Liver (tissue), 9 donors: Measurements from ENCODE around the gene PSEN2. TPM values are rescaled to one million over a fixed set of nuclear protein-coding genes. Genes with fewer than 3 reads are reported as not detected.

ENCODE experiments used
- DNase-seq: peaks from one replicate; pipeline ENCODE4 v3.0.0-alpha.2; 2017; ENCODE audit warnings: low spot score
- H3K27ac ChIP-seq, 2 donors: one replicate each; pipeline ENCODE4 v1.7.0; 2013; ENCODE audit warnings: inconsistent platforms in 2 of 2, low read length in 2 of 2, control low read depth in 1 of 2, low read depth in 1 of 2, mild to moderate bottlenecking in 1 of 2
- H3K27me3 ChIP-seq, 4 donors: one replicate each; pipeline versions ENCODE4 v1.6.1 to v1.7.0; 2013; ENCODE audit warnings: low read length in 3 of 4, inconsistent platforms in 1 of 4, mild to moderate bottlenecking in 1 of 4, moderate library complexity in 1 of 4; ENCODE audit not compliant: control insufficient read depth in 4 of 4, insufficient read depth in 4 of 4
- H3K36me3 ChIP-seq, 4 donors: one replicate each; pipeline versions ENCODE4 v1.6.1 to v1.7.0; 2013; ENCODE audit warnings: low read length in 3 of 4, mild to moderate bottlenecking in 3 of 4, low read depth in 1 of 4, moderate library complexity in 1 of 4; ENCODE audit not compliant: control insufficient read depth in 4 of 4, insufficient read depth in 3 of 4
- H3K4me1 ChIP-seq, 4 donors: one replicate each; pipeline versions ENCODE4 v1.6.1 to v1.7.0; 2013; ENCODE audit warnings: low read length in 3 of 4, mild to moderate bottlenecking in 3 of 4, moderate library complexity in 1 of 4; ENCODE audit not compliant: control insufficient read depth in 4 of 4, insufficient read depth in 4 of 4
- H3K4me3 ChIP-seq, 3 donors: one replicate each; pipeline versions ENCODE4 v1.6.1 to v1.7.0; 2013; ENCODE audit warnings: low read length in 3 of 3, control low read depth in 1 of 3, low read depth in 1 of 3, mild to moderate bottlenecking in 1 of 3
- H3K9ac ChIP-seq, 2 donors: one replicate each; pipeline ENCODE4 v1.7.0; 2013; ENCODE audit warnings: low read length in 2 of 2, mild to moderate bottlenecking in 2 of 2, moderate library complexity in 2 of 2, control low read depth in 1 of 2, low read depth in 1 of 2
- H3K9me3 ChIP-seq, 4 donors: one replicate each; pipeline versions ENCODE4 v1.6.1 to v1.7.0; 2013; ENCODE audit warnings: low read length in 3 of 4; ENCODE audit not compliant: control insufficient read depth in 4 of 4
- EGR1 ChIP-seq, 2 donors: IDR thresholded peaks; 2 replicates each; pipeline ENCODE4 v1.6.1; 2016 to 2018; ENCODE audit warnings: antibody characterized with exemption in 2 of 2, low read depth in 2 of 2
- FOXA1 ChIP-seq: IDR thresholded peaks from 2 replicates; pipeline ENCODE4 v1.6.1; 2016; ENCODE audit warnings: antibody characterized with exemption
- FOXA2 ChIP-seq: IDR thresholded peaks from 2 replicates; pipeline ENCODE4 v1.6.1; 2016; ENCODE audit warnings: antibody characterized with exemption
- GABPA ChIP-seq, 2 donors: IDR thresholded peaks in 1 of 2; conservative IDR thresholded peaks in 1 of 2; 2 replicates each; pipeline ENCODE4 v1.6.1; 2016; ENCODE audit warnings: antibody characterized with exemption in 2 of 2, mild to moderate bottlenecking in 1 of 2, moderate library complexity in 1 of 2
- HNF4A ChIP-seq, 2 donors: conservative IDR thresholded peaks; 2 replicates each; pipeline ENCODE4 v1.6.1; 2016; ENCODE audit warnings: antibody characterized with exemption in 2 of 2, mild to moderate bottlenecking in 2 of 2
- HNF4G ChIP-seq: IDR thresholded peaks from 2 replicates; pipeline ENCODE4 v1.6.1; 2016; ENCODE audit warnings: antibody characterized with exemption
- JUND ChIP-seq, 2 donors: IDR thresholded peaks; 2 replicates each; pipeline ENCODE4 v1.6.1; 2016; ENCODE audit warnings: antibody characterized with exemption in 2 of 2
- NR2F2 ChIP-seq: IDR thresholded peaks from 2 replicates; pipeline ENCODE4 v1.6.1; 2016; ENCODE audit warnings: antibody characterized with exemption
- RAD21 ChIP-seq, 2 donors: IDR thresholded peaks; 2 replicates each; pipeline ENCODE4 v1.6.1; 2016; ENCODE audit warnings: antibody characterized with exemption in 2 of 2, mild to moderate bottlenecking in 2 of 2
- RXRA ChIP-seq, 2 donors: IDR thresholded peaks; 2 replicates each; pipeline ENCODE4 v1.6.1; 2017 to 2018; ENCODE audit warnings: antibody characterized with exemption in 2 of 2, mild to moderate bottlenecking in 1 of 2
- SP1 ChIP-seq: IDR thresholded peaks from 2 replicates; pipeline ENCODE4 v1.6.1; 2018; ENCODE audit warnings: antibody characterized with exemption, mild to moderate bottlenecking
- TAF1 ChIP-seq: conservative IDR thresholded peaks from 2 replicates; pipeline ENCODE4 v1.6.1; 2016; ENCODE audit warnings: antibody characterized with exemption, mild to moderate bottlenecking
- YY1 ChIP-seq: IDR thresholded peaks from 2 replicates; pipeline ENCODE4 v1.6.1; 2016; ENCODE audit warnings: antibody characterized with exemption, mild to moderate bottlenecking
- WGBS: extraction: QIAGEN DNeasy Blood & Tissue Kit; methylation state at CpG from one replicate; pipeline ENCODE4 v1.1.7; 2013; 5-methylcytosine and 5-hydroxymethylcytosine counted together
- polyA plus RNA-seq, 2 donors: library from polyadenylated mRNA; stranded (reverse) in 1 of 2; unstranded in 1 of 2; fragments of 200-250 nt in 1 of 2; fragments of >200 nt in 1 of 2; fragmentation: Nextera tagmentation in 1 of 2; extraction: Ambion mirVana in 1 of 2; gene quantifications; one replicate each; pipeline versions ENCODE4 v1.2.1 to v1.2.3, GENCODE V29; 2013 to 2015
- total RNA-seq, 2 donors: library from RNA; depleted of rRNA; stranded (reverse); fragments of >200 nt; gene quantifications; one replicate each; pipeline ENCODE4 v1.2.3, GENCODE V29; 2014
- TF ChIP-seq, protein P1 (sequence below): IDR thresholded peaks from 2 replicates; pipeline ENCODE4 v1.6.1; 2016; ENCODE audit warnings: antibody characterized with exemption, mild to moderate bottlenecking
- TF ChIP-seq, protein P2 (sequence below): fragments of 150-350 bp; IDR thresholded peaks from 2 replicates; pipeline ENCODE4 v1.5.1; 2017; ENCODE audit warnings: improper control_type of control experiment, low read depth, low read length; ENCODE audit not compliant: missing input control
- TF ChIP-seq, protein P3 (sequence below): IDR thresholded peaks from 2 replicates; pipeline ENCODE4 v1.6.1; 2016; ENCODE audit warnings: antibody characterized with exemption
- TF ChIP-seq, protein P4 (sequence below): IDR thresholded peaks from 2 replicates; pipeline ENCODE4 v1.6.1; 2016; ENCODE audit warnings: antibody characterized with exemption
- TF ChIP-seq, protein P5 (sequence below): IDR thresholded peaks from 2 replicates; pipeline ENCODE4 v1.6.1; 2016; ENCODE audit warnings: antibody characterized with exemption
- donor health status: healthy.
- donor health status: healthy.
- donor health status: healthy.
- donor health status: healthy.
- donor health status: healthy.

The PSEN2 gene
- total and polyA plus RNA-seq, 4 donors = 6.9 to 19.0 (median 10.8) TPM

DNA sequence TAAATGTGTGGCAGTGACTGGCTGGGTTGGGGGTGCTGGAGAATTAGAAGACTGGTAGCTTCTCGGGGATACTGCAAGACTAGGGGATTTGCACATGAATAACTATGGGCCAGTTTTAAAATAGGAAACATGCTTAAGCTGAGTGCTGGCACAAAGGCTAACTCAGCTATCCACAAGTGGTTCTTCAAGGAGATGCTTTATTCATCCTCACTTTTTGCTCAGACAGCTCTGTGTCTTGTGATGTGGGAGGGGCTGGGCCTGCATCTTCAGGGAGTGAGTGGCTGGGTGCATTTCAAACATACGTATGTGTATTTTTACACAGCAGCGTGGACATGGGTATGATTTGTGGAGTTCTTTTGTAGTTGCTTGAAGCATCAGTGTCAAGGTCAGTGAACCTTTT is 72.0 kb downstream of the PSEN2 start:
- Histone ChIP-seq H3K4me1 (peaks cover 33 to 81% (median 60%) of the 10 kb centered on the region in 4 donors), H3K9ac (no peak overlapping the region), H3K27ac (peak overlapping the region in 1 of 2 donors; percentile 9), H3K9me3 (no peaks in the 10 kb centered on the region), H3K27me3 (no peaks in the 10 kb centered on the region), H3K36me3 (no peaks in the 10 kb centered on the region), H3K4me3 (no peak overlapping the region)
- DNase-seq = no peak
- TF ChIP-seq JUND (IDR thresholded peaks at IDR 0.05) (no peak), GABPA (IDR thresholded peaks at IDR 0.05 in 1 of 2, conservative IDR thresholded peaks at IDR 0.05 in 1 of 2) (no peak)
- TF ChIP-seq, protein P1, sequence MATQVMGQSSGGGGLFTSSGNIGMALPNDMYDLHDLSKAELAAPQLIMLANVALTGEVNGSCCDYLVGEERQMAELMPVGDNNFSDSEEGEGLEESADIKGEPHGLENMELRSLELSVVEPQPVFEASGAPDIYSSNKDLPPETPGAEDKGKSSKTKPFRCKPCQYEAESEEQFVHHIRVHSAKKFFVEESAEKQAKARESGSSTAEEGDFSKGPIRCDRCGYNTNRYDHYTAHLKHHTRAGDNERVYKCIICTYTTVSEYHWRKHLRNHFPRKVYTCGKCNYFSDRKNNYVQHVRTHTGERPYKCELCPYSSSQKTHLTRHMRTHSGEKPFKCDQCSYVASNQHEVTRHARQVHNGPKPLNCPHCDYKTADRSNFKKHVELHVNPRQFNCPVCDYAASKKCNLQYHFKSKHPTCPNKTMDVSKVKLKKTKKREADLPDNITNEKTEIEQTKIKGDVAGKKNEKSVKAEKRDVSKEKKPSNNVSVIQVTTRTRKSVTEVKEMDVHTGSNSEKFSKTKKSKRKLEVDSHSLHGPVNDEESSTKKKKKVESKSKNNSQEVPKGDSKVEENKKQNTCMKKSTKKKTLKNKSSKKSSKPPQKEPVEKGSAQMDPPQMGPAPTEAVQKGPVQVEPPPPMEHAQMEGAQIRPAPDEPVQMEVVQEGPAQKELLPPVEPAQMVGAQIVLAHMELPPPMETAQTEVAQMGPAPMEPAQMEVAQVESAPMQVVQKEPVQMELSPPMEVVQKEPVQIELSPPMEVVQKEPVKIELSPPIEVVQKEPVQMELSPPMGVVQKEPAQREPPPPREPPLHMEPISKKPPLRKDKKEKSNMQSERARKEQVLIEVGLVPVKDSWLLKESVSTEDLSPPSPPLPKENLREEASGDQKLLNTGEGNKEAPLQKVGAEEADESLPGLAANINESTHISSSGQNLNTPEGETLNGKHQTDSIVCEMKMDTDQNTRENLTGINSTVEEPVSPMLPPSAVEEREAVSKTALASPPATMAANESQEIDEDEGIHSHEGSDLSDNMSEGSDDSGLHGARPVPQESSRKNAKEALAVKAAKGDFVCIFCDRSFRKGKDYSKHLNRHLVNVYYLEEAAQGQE = no peak
- TF ChIP-seq, protein P2, sequence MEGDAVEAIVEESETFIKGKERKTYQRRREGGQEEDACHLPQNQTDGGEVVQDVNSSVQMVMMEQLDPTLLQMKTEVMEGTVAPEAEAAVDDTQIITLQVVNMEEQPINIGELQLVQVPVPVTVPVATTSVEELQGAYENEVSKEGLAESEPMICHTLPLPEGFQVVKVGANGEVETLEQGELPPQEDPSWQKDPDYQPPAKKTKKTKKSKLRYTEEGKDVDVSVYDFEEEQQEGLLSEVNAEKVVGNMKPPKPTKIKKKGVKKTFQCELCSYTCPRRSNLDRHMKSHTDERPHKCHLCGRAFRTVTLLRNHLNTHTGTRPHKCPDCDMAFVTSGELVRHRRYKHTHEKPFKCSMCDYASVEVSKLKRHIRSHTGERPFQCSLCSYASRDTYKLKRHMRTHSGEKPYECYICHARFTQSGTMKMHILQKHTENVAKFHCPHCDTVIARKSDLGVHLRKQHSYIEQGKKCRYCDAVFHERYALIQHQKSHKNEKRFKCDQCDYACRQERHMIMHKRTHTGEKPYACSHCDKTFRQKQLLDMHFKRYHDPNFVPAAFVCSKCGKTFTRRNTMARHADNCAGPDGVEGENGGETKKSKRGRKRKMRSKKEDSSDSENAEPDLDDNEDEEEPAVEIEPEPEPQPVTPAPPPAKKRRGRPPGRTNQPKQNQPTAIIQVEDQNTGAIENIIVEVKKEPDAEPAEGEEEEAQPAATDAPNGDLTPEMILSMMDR = no peak
- TF ChIP-seq, protein P3, sequence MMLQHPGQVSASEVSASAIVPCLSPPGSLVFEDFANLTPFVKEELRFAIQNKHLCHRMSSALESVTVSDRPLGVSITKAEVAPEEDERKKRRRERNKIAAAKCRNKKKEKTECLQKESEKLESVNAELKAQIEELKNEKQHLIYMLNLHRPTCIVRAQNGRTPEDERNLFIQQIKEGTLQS = no peak
- WGBS = 84% methylated on average over 3 of the region's 3 CpGs

DNA sequence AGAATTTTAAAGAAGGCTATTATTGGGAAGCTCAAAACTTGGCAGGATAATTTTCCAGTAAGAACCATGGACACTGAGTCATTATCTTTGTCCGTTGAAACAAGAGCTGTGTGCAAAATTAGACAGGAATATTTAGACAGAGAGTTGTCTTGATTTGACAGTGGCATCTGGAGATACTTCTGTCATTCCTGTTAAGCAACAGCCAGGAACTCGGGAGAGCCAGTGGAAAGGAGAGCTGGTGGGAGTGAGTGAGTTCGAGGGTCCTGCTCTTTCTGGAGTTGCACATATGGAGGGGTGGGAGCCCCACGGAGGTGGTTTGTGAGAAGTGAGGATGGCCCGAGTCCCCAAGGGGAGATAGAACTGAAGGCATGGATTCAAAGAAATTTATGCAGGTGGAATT is 72.7 kb downstream of the PSEN2 start:
- no peaks in the 10 kb centered on the region for H3K27me3 ChIP-seq
- H3K36me3 ChIP-seq = no peaks in the 10 kb centered on the region
- no peak overlapping the region for H3K9ac ChIP-seq
- peak overlapping the region; percentile 9 to 97 for H3K27ac ChIP-seq
- 66% methylated on average over 5 of the region's 5 CpGs for WGBS
- no peak overlapping the region for H3K4me3 ChIP-seq
- peaks cover 35 to 83% (median 60%) of the 10 kb centered on the region in 4 donors for H3K4me1 ChIP-seq
- DNase-seq = no peak
- H3K9me3 ChIP-seq = no peaks in the 10 kb centered on the region
- TF ChIP-seq SP1 (no peak), RAD21 (IDR thresholded peaks at IDR 0.05) (no peak), EGR1 (IDR thresholded peaks at IDR 0.05; ENCODE audit: low read depth in 2 of 2) (no peak), NR2F2 (no peak), JUND (IDR thresholded peaks at IDR 0.05) (no peak), HNF4A (conservative IDR thresholded peaks at IDR 0.05) (no peak), FOXA1 (no peak), RXRA (IDR thresholded peaks at IDR 0.05) (no peak), YY1 (no peak), HNF4G (no peak), FOXA2 (no peak), TAF1 (no peak), GABPA (IDR thresholded peaks at IDR 0.05 in 1 of 2, conservative IDR thresholded peaks at IDR 0.05 in 1 of 2) (no peak)
- TF ChIP-seq, protein P3 = no peak
- TF ChIP-seq, protein P4, sequence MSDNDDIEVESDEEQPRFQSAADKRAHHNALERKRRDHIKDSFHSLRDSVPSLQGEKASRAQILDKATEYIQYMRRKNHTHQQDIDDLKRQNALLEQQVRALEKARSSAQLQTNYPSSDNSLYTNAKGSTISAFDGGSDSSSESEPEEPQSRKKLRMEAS = no peak
- TF ChIP-seq, protein P5, sequence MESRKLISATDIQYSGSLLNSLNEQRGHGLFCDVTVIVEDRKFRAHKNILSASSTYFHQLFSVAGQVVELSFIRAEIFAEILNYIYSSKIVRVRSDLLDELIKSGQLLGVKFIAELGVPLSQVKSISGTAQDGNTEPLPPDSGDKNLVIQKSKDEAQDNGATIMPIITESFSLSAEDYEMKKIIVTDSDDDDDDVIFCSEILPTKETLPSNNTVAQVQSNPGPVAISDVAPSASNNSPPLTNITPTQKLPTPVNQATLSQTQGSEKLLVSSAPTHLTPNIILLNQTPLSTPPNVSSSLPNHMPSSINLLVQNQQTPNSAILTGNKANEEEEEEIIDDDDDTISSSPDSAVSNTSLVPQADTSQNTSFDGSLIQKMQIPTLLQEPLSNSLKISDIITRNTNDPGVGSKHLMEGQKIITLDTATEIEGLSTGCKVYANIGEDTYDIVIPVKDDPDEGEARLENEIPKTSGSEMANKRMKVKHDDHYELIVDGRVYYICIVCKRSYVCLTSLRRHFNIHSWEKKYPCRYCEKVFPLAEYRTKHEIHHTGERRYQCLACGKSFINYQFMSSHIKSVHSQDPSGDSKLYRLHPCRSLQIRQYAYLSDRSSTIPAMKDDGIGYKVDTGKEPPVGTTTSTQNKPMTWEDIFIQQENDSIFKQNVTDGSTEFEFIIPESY = no peak
- TF ChIP-seq, protein P2 = no peak
- TF ChIP-seq, protein P1 = no peak
